KBM-7 (cell line): ENCODE measurements around the gene PLEKHH2.

Source experiments
- DNase-seq: peaks from one replicate; pipeline ENCODE4 v3.0.0-alpha.2; 2015
- in situ Hi-C: fragments of 300-500 bp; cut with MboI; formaldehyde crosslinking; loops from 2 replicates; pipeline ENCODE4 v1.14.3; 2020; ENCODE audit warnings: low sequenced_read_pairs, low pct_unique_long_range_greater_than_20kb, mixed read lengths

Gene PLEKHH2

DNA sequence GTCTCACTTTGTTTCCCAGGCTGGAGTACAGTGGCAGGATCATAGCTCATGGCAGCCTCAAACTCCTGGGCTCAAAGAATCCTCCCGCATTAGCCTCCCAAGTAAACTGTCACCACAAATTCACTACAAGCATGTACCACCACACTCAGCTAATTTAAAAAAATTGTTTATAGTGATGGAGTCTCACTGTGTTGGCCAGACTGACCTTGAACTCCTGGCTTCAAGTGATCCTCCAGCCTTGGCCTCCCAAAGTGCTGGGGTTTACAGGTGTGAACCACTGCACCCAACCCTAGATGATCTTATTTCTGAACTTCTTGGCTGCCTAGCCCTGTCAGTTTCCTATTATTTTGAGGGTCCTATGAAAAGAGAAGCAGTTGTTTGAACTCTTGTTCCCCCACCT is 151.6 kb downstream of the PLEKHH2 start:
- in situ Hi-C loops: no loop called here
- DNase-seq: no peak

DNA sequence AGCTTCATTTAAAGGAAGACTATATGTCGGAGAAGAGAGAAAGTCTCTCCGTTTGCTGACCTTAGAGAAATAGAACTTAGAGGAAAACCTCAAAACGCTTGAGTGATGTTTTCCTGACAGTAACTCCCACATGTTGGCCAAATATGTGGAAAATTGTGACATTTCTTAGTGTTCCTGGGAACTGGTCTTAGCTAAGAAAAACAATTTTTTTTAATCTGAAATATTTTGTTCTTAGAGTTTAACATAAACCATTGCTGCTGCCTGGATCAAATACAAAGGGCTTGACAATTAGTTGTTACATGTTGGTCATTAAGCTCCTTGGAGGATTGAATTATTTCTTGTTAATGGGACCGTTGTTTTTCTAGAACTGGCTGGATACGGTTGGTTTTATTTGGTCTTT is 153.1 kb downstream of the PLEKHH2 start:
- DNase-seq: no peak
- in situ Hi-C loops: no loop called here

DNA sequence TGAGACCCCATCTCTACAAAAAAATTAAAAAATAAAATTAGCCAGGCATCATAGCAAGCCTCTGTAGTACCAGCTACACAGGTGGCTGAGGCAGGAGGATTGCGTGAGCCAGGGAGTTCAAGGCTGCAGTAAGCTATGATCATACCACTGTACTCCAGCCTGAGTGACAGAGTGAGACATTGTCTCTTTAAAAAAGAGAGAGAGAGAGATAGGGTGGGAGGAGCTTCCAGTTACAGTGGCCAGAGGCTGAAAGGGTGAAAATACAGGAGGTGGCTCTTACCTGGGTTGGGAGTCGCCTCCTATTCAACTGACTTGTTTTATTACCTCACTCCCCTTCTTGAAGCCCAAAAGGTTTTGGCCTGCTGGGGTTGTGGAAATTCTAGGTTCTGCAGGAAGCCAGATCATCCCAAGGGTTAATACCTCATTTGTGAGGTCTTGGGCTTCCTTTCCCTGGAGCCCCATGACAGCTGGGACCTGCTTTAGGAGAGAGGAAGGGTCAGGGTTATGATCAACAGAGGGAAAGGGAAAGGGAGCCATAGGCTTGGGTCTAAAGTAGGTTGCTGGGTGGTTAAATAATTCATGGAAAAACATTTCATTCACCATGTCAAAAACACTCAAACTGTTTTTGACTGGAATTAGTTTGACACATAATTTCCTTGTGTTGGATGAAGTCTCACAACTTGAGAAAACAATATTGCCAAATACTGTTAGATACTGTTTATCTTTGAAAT is 154.1 kb downstream of the PLEKHH2 start:
- DNase-seq: no peak
- in situ Hi-C loops: no loop called here

DNA sequence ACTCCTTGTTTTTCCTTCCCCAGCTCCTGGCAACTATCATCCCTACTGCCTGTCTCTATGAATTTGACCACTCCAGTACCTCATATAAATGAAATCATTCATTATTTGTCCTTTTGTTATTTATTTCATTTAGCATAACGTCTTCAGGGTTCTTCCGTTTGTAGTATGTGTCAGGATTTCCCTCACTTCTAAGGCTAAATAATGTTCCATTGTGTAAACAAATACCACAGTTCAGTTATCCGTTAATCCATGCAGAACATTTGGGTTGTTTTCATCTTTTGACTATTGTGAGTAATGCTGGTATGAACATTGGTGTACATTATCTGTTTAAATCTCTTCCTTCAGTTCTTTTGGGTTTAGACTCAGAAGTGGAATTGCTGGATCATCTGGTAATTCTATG is 155.6 kb downstream of the PLEKHH2 start:
- no peak for DNase-seq
- in situ Hi-C loops: no loop called here

DNA sequence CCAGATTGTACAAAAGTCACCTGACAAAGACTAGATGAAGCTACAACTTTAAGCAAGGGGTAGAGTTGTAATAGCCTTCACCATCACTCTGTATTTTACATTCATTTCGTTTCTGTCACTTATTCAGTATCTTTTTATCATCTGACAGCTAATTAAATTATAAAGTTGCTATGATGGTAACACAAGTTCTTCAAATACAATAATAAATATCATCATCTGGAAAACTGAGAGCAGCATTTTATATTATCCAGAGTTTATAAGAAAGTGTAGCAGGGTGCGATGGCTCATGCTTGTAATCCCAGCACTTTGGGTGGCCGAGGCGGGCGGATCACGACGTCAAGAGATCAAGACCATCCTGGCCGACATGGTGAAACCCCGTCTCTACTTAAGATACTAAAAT is 157.9 kb downstream of the PLEKHH2 start:
- in situ Hi-C loops: no loop called here
- DNase-seq: no peak

DNA sequence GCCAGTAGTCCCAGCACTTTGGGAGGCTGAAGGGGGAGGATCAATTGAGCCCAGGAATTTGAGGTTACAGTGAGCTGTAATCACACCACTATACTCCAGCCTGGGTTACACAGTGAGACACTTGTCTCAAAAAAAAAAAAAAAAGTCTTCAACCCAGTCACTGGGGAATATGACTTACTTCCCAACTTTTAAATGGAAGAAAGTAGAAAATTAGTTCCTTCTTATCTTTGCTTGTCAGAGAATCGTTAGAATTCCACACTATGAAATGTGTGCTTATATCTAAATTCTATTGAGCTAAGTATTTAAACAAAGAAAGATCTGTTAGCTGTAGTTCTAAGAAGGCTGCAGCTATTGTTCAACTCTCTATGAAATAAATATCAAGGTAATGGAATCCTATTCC is 159.1 kb downstream of the PLEKHH2 start:
- DNase-seq: no peak
- in situ Hi-C loops: no loop called here

DNA sequence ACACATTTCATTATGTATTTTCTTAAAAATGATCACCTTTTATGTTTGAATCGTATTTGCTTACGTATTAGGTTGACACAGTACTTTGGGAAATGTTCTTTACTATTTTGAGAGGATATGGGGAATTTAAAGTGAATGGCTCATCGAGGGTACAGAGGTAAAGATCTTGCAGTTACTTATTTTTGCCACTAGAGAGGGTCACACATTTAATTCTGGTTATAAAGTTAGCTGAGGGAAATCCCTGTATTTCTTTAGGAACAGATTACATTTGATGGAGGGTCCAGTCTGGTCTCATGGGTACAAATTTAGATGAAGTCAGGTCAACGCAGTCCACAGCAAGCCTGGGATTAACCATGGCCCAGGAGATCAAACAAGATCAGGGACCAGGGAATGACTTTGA is 161.2 kb downstream of the PLEKHH2 start:
- in situ Hi-C loops: no loop called here
- DNase-seq: peak; percentile 18

DNA sequence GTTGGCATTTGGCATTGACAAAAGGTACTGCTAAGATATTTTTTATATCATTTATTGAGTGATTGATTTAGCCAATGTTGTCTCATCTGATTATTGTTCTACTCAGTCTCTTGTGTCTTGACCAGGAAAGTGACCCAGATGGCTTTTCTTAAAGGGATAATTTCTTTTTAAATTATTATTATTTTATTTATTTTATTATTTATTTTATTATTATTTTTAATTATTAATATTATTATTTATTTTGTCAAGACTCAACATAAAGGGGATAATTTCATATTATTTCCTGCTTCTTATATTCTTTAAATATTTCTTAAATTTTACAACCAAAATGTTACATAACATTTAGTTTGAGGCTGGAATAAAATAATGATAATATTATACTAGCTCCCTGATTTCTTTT is 163.8 kb downstream of the PLEKHH2 start:
- no peak for DNase-seq
- in situ Hi-C loops: no loop called here

DNA sequence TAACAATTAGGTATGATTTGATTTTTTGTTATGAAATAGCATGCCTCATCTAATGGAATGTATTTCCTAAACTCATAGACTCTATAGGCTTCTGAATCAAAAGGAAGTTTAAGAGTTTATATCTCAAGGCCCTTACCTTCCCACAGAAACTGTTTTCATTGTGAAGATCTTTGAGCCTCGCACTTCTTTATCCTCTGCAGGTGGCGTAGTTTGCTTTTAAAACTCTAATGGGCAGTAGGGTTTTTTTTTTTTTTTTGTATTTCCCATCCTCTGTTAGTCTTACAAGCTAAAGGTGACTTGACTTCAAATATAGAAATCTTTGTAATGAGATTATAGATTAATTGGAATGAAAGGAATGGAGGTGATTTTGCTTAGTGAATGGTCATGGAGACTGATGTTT is 165.1 kb downstream of the PLEKHH2 start:
- in situ Hi-C loops: no loop called here
- no peak for DNase-seq

DNA sequence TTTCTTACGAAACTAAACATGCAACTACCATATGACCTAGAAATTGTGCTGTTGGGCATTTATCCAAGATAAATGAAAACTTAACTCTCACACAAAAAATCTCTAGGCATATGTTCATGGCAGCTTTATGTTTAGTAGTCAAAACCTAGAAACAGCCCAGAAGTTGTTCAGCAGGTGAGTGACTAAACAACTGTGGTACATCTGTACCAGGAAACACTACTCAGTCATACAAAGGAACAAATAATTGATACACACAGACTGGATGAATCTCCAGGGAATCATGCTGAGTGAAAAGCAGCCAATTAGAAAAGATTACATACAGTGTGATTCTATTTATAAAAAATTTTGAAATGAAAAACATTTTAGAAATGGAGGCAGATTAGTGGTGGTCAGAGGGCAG is 166.1 kb downstream of the PLEKHH2 start:
- no peak for DNase-seq
- in situ Hi-C loops: no loop called here

DNA sequence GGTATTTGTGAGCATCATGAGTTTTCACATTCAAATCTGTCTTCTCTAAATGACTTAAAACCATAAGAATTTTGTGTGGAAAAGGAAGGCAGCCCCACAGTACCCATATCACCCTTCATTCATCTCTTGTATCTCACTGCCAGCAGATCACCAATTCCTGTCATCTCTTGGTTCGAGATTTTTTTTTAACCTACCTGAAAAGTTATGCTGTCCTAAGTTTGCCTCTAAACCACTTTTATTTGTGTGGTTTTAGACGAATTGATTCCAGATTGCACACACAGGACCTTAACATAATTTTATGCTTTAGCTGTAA is 169.6 kb downstream of the PLEKHH2 start:
- in situ Hi-C loops: no loop called here
- DNase-seq: no peak

DNA sequence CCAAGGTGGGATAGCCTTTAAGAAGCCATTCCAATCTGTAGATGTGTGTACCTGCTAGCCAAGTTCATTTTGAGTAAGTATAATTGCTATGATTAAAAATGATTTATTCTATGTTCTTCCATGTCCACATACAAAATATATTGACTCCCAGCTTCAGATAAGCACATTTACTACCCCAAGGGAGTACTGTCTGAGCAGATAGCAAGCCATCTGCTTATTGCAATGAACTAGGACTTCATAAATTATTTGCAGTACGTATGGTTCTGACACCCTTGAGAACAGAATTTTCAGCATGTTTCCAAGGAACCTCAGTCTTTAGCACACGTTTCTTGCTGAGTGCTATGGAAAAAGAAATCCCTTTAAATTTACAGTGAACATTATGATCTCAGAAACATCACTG is 173.4 kb downstream of the PLEKHH2 start:
- in situ Hi-C loops: no loop called here
- no peak for DNase-seq

DNA sequence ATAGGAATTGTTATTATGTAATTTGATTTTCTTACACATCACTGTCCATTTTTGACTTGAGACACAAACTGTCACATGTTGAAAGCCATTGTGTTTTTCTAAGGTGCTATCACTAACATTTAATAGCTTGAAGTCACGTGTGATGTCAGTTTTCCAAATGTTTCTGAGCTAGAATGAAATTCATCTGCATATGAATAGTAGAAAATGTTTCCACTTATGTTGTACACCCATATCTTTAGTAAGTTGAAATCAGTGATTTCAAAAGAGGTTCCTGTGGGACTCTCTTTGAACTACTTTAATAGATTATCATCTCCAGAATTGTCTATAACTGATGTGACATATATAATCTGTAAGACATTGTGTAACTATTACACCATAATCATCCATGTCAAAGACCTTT is 173.8 kb downstream of the PLEKHH2 start:
- DNase-seq: no peak
- in situ Hi-C loops: no loop called here

DNA sequence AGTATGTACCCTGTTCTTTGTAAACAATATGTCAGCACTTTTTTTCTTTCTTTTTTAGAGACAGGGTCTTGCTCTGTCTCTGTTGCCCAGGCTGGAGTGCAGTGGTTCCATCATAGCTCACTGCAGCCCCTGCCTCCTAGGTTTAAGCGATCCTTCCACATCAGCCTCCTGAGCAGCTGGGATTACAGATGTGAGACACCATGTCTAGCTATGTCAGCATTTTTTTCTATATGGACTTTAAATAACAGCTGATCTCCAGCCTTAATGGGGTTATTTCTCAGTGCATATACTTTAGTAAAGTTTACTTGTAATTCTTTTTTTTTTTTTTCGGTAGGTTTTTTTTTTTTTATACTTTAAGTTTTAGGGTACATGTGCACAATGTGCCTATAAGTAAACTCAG is 174.9 kb downstream of the PLEKHH2 start:
- no peak for DNase-seq
- in situ Hi-C loops: no loop called here

DNA sequence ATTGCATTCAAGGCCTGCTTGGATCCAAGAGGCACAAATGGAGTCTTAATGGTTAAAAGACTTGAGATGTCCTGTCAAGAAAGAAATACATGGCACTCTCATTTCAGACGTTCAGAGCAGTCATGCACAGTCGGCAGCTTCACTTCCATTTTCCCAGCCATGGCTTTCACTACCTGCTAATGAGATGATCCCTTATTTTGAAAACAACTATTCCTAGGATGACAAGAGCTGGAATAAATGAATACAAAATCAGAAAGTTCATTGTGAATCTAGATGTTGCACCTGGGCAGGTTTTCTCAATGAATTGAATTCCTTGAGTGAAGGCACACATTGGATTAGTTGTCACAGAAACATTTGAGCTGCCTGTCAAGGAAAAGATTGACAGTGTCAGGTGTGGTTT is 175.9 kb downstream of the PLEKHH2 start:
- no peak for DNase-seq
- in situ Hi-C loops: no loop called here

DNA sequence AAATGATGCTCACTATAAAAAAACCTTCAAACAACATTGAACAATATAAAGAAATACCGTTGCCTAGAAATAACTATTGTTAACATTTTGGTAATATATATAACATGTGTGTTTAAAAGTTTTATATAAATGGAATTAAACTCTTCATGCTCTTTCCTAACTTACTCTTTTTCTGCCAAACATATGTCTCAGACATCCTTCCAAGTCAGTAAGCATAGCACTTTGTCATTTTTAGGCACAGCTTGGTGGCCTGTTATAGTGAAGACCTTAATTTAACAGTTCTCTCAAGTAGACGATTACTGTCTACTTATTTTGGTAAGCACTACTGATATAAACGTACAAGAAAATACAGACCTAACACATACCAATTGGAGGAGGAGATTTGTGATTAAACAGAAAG is 177.7 kb downstream of the PLEKHH2 start:
- in situ Hi-C loops: no loop called here
- no peak for DNase-seq
